Suprapubic skin (tissue), 4 donors: ENCODE data around the gene TNFRSF4.

Experiments used
- CTCF ChIP-seq, 2 donors: fragments of 200-600 bp in 1 of 2; fragments of 450-650 bp in 1 of 2; sonication (generic) in 1 of 2; IDR thresholded peaks; one replicate each; pipeline ENCODE4 v1.5.1; 2016 to 2019; ENCODE audit warnings: antibody characterized with exemption in 2 of 2, mild to moderate bottlenecking in 1 of 2, moderate library complexity in 1 of 2
- EP300 ChIP-seq: sonication (generic); formaldehyde crosslinking; IDR thresholded peaks from one replicate; pipeline ENCODE4 v1.6.1; 2017; ENCODE audit warnings: antibody characterized with exemption
- POLR2A ChIP-seq, 2 donors: fragments of 450-650 bp; IDR thresholded peaks; one replicate each; pipeline ENCODE4 v1.6.1; 2017; ENCODE audit warnings: antibody characterized with exemption in 2 of 2, mild to moderate bottlenecking in 2 of 2, moderate library complexity in 2 of 2
- POLR2AphosphoS5 ChIP-seq, 3 donors: sonication (generic); formaldehyde crosslinking; IDR thresholded peaks; one replicate each; pipeline ENCODE4 v1.6.1; 2017; ENCODE audit warnings: antibody characterized with exemption in 3 of 3

GRCh38 chr1:1229770-1230169 lies 15.8 kb upstream of the TNFRSF4 start:
- TF ChIP-seq CTCF (IDR thresholded peaks at IDR 0.05) (no peak), POLR2A (IDR thresholded peaks at IDR 0.05) (no peak), EP300 (no peak), POLR2AphosphoS5 (IDR thresholded peaks at IDR 0.05) (no peak)
